NCI-H345 treated with DMSO at 0.1 percent for 48 hours (cell line): ENCODE results near the gene PDGFRB.

Experiments
- DNase-seq: peaks from one replicate; lab custom pipeline; 2025; ENCODE audit not compliant: unreplicated experiment; lab: John Stamatoyannopoulos, UW

The PDGFRB gene

DNA sequence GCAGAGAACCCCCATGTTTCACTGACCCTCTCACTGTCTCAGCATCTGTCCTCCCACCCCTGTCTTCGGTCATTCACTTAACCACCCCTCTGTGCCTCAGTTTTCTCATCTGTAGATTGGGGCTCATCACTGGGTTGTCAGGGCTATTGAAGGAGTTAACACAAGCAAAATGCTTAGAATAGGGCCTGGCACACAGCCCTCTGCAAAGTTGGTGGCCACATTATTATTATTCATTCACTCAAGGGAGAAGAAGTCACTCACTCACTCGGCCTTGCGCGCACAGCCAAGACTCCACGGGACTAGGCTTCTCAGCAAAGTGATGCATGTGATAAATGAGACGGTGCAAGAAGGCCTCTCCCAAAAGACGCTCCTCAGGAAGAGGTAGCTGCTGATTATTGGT is 8.0 kb downstream of the PDGFRB start:
- DNase-seq: no peak

DNA sequence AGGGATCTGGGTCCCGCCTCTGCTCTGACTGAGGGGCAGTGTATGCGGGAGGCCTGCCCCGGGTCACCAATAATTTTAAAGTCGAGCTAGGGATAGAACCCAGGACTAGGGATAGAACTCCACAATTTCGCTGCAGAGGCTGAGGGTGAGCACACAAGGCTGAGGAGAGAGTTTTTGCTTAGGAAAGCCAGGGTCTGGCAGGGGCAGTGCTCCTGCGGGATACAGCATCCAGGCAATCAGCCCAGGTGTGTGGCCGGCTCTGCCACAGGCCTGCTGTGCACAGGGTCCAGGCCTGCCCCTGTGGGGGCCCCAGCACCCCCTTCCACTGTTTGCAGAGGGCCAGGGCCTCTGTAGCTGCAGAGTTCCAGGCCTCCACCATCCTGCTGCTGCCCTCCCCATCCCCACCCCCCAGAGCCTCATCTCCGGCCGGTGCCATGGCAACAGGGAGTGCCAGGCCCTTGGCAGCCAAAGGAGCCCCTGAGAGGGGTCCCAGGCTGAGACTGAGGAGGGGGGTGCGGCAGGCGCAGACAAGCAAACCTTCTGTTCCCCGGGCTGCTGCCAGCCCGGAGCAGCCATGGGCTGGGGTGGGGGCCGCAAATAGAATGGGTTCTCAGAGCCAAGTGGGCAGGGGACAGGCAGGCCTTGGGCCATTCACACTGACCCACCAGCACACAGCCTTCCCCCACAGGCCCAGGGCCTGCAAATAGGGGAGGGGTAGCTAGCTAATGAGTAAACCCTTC is 8.6 kb downstream of the PDGFRB start:
- DNase-seq: no peak

DNA sequence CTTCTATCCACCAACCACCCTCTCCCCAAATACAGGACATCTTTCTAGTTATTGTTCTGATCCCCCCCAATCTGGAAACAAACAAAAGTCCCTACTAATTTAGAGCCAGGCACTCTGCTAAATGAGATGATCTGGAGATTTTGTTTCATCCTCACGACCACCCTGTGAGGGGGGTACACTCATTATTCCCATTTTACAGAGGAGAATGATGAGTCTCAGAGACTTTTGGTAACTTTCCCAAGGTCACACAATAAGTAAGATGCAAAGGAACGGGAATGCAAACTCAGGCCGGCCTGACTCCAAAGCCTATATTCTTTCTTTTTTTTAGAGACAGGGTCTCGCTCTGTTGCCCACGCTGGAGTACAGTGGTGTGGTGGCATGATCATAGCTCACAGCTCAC is 9.4 kb downstream of the PDGFRB start:
- DNase-seq: no peak

DNA sequence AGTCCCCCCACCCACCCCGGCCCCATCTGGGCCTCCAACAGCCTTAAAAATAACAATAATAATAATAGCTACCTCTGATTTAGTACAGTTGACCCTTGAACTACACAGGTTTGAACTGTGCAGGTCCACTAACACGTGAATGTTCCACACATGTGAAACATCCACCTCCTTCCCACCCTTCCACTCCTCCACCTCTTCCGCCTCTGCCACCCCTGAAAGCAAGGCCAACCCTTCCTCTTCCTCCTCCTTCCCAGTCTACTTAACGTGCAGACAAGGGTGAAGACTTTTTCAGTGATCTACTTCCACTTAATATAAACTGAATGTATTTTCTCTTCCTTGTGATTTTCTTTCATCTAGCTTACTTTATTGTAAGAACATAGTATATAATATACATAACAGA is 10.8 kb downstream of the PDGFRB start:
- DNase-seq: no peak

DNA sequence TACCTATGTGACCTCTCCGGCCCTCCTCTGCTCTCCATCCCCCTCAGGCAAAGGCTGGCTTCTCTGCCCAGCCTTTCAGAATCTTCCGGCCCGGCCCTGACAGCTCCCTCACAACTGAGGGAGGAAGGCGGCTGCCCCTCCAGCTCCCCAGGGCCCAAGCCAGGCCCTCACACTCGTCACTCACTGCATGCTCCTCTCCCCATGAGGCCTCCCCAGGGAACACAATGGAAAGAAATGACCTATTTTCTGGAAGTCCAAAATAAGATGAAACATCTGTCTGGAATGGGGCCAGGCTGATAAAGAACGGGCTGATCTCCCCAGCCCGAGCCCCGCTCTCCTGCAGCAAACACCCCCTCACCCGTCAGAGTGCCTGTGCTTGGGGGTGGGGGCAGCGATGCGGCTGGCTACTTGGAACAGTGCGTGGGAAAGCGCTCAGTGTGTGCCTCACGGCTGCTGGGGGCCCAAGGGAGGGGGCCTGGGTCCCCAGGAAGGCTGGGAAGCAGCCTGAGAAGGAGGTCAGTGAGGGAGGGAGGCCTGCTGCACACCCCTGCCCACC is 11.3 kb downstream of the PDGFRB start:
- no peak for DNase-seq

DNA sequence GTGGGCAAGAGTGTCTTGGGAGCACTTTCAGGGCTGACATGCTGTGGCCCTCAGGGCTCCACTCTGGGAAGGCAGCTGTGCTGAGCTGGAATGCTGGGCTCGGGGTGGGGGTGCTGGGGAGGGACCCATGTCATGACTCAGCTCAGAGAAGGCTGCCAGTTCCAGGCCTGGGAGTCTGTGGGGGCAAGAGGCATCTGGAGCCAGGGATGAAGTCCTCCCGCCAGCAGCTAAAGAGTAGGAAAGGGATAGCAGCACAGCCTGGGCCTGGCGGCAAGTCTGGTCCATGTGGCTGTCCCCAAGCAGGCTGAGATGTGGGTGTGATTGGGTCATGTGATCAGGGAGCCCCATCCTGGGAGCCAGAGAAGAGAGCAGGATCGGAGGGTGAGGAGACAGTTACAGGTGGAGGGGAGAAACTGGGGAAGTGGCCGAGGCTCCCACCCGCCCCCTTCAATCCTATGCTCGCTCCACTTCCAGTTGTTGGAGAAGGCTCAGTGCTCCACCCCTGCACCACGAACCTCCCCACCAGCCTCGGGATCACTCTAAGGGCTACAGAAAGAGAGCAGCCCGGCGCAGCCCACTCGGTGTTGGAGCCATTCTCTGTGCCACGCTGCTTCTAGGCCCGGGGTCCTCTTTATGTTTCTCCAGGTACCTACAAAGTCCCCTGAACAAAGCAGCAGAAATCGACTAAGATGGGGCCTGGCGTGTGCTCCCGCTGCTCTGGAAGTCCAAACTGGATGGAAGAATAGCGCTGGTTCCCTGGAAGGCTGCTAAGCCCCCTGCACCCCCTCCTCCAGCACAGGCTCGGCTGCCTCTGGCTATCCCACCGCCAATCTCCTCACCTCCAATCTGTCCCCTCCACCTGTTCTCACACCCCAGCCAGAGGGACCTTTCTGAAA is 12.0 kb downstream of the PDGFRB start:
- no peak for DNase-seq

DNA sequence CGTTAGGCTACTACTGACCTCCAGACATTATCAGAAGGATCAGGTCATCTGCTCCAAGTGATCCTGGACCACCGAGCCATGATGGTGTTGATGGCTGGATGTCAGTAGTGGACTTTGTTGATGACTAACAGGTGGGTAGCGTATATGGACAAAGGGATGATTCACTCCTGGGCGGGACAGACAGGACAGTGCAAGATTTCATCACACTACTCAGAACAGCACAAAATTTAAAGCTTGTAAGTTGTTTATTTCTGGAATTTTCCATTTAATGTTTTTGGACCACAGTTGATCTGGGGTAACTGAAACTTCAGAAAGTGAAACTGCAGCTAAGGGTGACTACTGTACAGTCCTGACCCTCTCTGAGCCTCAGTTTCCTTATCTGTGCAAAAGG is 12.7 kb downstream of the PDGFRB start:
- no peak for DNase-seq

DNA sequence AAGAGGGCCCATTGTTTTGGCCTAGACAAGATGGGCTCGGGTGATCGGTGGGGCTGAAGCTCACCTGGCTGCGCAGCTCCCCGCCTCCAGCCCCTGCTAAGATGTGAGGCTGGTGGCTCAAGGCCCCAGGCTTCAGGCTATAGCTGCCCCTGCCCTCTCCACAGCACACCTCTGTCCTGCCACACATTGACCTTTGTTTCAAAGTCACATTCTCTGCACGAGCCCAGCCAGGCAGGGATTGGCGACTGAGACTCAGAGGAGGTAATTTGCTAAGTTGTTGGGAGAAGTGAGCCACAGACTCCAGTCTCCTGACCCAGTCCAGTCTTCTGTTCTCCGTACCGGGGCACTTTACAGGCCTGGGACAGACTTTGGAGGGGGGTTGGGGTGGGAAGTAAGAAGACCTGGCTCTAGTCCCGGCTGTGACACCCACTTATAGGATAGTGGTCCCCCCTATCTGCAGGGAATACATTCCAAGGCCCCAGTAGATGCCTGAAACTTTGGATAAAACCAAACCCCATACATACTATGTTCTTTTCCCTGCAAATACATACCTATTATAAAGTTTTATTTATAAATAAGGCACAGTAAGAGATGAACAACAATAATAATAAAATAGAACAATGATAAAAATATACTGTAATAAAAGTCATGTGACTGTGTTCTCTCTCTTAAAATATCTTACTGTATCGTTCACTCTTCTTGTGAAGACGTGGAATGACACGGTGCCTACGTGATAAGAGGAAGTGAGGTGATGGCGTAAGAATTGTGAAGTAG is 13.3 kb downstream of the PDGFRB start:
- DNase-seq: no peak

DNA sequence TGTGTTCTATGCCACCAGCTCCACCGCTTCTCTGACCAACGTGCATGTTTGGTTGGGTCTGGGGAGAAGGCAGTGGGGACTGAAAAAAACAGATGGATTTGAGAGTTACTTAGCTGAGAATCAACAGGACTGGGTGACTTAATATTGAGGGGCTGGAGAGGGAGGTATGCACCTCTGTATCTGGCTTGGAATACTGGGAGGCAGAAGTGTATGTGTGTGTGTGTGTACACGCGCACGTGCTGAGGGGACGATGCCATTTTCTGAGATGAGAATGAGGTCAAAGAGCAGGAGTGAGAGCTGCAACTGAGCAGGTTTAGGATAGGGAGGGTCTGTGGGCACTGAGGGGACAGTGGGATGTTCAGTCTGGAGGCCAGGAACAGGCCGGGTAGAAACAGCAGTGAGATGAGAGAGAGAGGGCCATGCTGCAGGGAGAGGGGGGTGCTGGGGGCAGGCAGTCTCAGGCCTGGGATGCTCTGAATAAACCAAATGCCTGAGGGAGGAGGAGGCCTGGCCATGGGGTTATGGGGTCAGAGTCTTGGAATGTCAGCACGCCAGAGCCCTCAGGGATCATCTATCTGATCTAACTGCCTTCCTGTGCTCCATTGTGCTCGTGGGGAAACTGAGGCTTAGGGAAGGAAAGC is 14.0 kb downstream of the PDGFRB start:
- no peak for DNase-seq

DNA sequence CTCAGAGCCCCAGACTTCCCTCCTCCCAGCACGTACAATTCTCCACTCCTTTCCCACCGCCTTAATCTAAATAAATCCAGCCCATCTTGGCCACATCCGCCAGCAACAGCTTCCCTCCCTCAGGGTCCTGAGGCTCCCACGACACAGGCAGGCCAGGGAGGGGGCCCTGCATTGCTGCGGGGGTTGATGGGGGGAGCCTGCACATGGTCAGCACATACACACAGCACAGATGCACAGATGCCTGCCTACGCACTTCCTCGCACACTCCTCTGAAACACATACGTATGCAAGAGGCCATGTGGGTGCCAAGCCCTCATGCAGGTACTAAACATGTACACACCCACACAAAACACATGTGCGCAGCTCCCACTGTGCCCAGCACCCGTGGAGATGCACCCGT is 14.8 kb downstream of the PDGFRB start:
- no peak for DNase-seq

DNA sequence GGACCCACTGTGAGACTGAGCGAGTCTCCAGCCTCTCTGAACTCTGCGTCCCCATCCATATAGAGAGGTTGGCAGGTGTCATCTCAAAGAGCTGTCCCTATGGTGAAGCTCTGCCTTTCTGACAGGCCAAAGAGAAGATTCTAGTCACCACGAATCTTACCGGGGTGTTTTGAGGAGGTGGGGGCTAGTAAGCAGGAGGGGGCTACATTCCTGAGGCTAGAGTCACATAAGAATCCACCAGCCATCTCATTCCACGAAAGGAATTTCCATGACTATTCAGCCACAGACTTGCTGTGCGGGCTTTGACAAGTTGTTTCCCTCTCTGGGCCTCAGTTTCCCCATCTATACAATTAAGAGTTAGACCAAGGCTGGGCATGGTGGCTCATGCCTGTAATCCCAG is 16.3 kb downstream of the PDGFRB start:
- DNase-seq: no peak

DNA sequence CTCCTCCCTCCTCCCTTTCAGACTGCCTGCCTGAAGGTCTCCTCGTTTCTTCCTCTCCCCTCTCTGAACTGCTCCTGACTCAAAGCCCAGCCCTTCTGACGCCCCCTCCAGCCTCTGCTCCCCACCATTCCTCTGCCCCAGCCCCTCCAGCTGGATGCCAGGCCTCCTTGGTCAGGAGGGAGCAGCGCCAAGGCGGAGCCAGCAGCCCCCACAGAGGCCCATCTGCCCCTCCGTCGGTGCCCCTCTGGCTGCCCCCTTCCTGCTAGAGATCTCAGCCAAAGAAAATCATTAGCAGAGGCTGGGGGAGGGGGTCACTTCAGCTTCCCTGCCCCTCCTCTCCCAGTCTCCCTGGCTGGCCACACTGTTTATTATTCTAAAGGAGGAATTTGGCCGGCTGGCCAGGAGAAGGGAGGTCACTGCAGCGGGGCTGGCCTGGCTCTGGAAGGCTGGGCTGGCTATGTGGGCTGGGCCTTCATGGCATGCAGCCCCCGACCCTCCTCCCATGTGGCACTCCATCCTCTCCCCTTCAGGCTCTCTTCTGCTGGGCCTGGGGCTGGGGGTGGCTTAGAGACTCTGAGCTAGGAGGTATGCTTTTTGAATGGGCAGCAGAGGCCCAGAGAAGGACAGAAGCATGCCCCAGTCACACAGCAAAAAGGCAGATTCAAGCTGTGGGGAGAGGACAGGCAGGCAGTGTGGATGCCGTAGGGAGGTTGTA is 16.9 kb downstream of the PDGFRB start:
- no peak for DNase-seq

DNA sequence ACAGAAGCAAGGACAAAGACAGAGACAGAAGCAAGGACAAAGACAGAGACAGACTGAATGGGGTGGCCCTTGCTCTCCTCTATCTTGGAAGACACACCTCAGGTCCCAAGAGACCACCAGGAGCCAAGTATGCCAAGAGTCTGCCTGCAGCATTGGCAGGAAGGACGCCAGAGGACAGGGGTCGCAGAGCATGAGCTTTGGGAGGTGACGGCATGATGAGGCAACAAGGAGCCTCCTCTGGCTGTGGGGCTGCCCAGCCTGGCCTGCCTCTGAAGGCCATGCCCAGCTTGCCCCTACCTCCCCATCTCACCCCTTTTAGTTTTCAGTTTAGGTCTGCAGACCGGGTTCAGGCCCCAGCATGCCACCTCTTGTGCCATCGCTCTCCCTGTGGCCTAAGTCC is 17.6 kb downstream of the PDGFRB start:
- DNase-seq: no peak

DNA sequence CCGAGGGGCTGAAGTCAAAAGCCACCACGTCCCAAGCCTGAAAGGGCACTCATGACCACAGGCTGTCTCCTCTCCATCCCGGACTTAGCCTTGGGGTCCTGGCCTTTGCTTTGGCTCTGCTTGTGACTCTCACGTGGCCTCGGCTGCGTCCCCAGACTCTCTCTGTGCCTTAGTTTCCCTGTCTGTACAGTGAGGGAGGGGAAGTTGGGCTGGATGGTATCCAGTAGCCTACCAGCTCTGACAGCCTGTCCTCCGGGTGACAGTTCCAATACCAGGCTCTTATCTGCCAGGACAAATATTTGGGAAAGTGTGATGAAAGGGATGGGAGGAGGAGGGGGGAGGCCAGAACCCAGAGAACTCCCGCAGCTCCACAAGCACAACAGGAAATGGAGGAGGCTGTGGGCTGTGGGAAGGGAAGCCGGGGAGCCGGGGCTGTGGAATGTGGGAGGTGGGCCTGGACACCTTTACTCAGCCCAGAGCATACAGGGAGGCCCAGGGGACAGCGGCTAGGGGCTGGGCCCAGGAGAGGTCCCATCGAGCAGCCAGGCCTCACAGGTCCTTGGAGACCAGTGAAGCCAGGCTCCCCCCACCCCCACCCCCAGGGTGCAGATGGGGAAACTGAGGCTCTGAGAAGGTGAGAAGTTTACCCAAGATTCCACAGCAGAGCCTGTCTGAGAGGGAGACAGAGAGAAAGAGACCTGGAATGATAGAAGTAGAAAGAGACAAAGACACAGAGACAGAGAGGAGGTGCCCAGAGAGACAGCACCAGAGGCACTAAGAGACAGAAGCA is 18.3 kb downstream of the PDGFRB start:
- no peak for DNase-seq

DNA sequence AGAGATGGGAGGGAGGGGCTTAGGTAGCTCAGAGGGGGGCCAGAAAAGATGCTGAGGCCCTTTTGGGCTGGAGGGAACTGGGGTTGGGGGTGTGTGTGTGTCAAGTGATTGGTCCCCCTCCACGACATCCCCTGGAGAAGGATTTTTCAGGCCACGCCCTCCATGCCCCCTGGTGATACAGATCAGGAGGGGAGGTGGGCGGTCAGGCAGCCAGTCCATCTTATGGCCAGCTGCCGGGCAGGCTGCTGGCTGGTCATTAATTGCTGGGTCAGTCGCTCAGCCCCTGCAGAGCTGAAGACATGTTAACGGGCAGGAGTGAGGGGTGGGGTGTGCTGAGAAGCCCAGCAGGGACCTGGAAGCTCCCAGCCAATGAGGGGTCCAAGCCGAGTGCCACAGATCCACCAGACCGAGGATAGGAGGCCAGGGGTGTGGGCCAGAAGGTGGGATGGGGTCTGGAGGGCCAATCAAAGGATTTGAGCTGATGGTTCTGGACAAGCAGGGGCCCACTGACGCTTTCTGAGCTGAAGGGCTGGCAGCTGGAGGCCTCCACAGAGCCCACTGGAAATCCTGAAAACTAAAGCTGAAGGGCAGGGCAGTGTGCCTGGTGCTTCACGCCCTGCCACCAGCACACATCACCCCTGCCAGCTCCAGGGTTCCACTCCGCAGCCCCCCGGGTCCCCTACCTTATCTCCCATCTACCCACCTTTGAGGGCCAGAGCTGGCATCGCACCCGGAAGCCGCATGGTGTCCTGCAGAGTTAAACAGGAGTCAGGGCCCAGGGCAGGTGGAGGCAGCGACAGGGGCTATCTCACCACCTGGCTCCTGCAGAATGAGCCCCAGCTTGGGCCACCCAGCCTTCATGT is 19.1 kb downstream of the PDGFRB start:
- DNase-seq: no peak

DNA sequence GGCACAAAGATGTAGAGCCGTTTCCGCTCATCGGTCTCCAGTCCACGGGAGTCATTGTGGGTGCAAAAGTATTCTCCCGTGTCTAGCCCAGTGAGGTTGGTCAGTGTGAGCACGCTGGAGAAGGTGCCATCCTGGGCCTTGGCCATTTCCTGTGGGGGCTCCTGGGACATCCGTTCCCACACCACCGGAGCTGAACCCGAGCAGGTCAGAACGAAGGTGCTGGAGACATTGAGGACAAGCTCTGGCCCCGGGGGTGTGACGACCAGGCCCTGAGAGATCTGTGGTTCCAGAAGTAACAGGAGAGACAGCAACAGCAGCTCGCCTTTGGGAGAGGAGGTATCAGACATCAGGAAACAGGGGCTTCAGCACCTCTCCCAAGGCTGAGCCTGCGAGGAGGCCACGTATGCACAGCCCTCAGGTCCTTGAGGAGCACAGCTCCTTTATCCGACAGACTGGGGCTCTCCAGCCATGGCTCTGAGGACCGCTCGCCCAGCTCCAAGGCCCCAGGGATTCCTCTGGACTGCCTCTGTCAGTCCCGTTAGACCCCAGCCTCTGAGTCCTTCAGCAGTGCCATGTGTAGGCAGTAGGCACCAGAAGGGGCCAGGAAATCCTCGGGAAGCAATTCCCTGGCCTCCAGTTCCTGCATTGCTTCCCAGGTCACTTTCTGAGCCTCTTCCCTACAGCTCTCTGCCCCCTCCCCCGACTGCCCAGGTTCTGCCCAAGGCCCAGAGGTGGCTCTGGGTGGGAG is 19.9 kb downstream of the PDGFRB start:
- DNase-seq: no peak

DNA sequence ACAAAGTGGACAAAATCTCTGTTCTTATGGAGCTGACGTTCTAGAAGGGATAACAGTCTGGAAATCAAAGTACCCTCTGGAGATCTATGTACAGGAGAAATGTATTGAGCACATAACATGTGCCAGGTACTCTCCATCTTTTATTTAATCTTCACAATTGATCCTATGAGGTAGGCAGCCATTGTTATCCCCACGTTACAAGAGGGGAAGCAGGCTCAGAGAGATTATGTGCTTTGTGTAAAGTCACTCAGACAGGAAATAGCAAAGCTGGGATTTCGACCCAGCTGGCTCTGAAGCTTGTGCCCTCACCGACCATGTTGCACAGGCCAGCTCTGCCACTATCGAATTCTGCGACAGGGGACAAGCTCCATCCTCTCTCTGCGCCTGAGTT is 21.5 kb downstream of the PDGFRB start:
- DNase-seq: no peak
